Pulmonary artery endothelial cell (primary cell): ENCODE data around the gene WHRN. TPM values are rescaled to one million over a fixed set of nuclear protein-coding genes. Genes with fewer than 3 reads are reported as not detected.

Experiments used
- DNase-seq: peaks from one replicate; pipeline ENCODE4 v3.0.0-alpha.2; 2011; ENCODE audit warnings: low read depth, low spot score
- total RNA-seq: library from RNA; depleted of rRNA; stranded (reverse); fragments of >200 nt; gene quantifications from 2 replicates; pipeline ENCODE4 v1.2.3, GENCODE V29; 2014

The WHRN gene
- total RNA-seq, 1 donor from 2014 or later = 0.20 TPM

GRCh38 chr9:114425126-114425525, 80.1 kb downstream of the WHRN start:
- no peak for DNase-seq

GRCh38 chr9:114424126-114424525, 81.1 kb downstream of the WHRN start:
- DNase-seq = no peak

GRCh38 chr9:114423181-114423580, 82.1 kb downstream of the WHRN start:
- no peak for DNase-seq

GRCh38 chr9:114421147-114421546, 84.1 kb downstream of the WHRN start:
- DNase-seq = no peak

GRCh38 chr9:114419796-114420195, 85.5 kb downstream of the WHRN start:
- no peak for DNase-seq

GRCh38 chr9:114418053-114418452, 87.2 kb downstream of the WHRN start:
- DNase-seq = no peak

GRCh38 chr9:114417511-114417910, 87.8 kb downstream of the WHRN start:
- DNase-seq = no peak

- no peak for DNase-seq
Observed at GRCh38 chr9:114416906-114417305, 88.4 kb downstream of the WHRN start.

- no peak for DNase-seq
Observed at GRCh38 chr9:114416290-114416689, 89.0 kb downstream of the WHRN start.

GRCh38 chr9:114414346-114414745, 90.9 kb downstream of the WHRN start:
- no peak for DNase-seq

GRCh38 chr9:114413861-114414301, 91.4 kb downstream of the WHRN start:
- DNase-seq = no peak

GRCh38 chr9:114412048-114412683, 93.1 kb downstream of the WHRN start:
- DNase-seq = no peak

GRCh38 chr9:114411452-114411851, 93.8 kb downstream of the WHRN start:
- no peak for DNase-seq

- no peak for DNase-seq
Observed at GRCh38 chr9:114410910-114411309, 94.4 kb downstream of the WHRN start.

- DNase-seq = no peak
Observed at GRCh38 chr9:114409842-114410241, 95.4 kb downstream of the WHRN start.

GRCh38 chr9:114409103-114409780, 96.0 kb downstream of the WHRN start:
- DNase-seq = no peak

- DNase-seq = no peak
Observed at GRCh38 chr9:114408645-114409044, 96.6 kb downstream of the WHRN start.

- DNase-seq = no peak
Observed at GRCh38 chr9:114407889-114408288, 97.4 kb downstream of the WHRN start.

- no peak for DNase-seq
Observed at GRCh38 chr9:114406441-114406840, 98.8 kb downstream of the WHRN start.

GRCh38 chr9:114405294-114406034, 99.8 kb downstream of the WHRN start:
- no peak for DNase-seq

- no peak for DNase-seq
Observed at GRCh38 chr9:114404531-114404930, 100.7 kb downstream of the WHRN start.

GRCh38 chr9:114403153-114403756, 102.0 kb downstream of the WHRN start:
- no peak for DNase-seq
